ENCODE measurements around the gene CTNNA2. TPM values are rescaled to one million over a fixed set of nuclear protein-coding genes. Genes with fewer than 3 reads are reported as not detected.

The CTNNA2 gene
- total RNA-seq, 1 donor from 2014 or later: 2.9 TPM

DNA sequence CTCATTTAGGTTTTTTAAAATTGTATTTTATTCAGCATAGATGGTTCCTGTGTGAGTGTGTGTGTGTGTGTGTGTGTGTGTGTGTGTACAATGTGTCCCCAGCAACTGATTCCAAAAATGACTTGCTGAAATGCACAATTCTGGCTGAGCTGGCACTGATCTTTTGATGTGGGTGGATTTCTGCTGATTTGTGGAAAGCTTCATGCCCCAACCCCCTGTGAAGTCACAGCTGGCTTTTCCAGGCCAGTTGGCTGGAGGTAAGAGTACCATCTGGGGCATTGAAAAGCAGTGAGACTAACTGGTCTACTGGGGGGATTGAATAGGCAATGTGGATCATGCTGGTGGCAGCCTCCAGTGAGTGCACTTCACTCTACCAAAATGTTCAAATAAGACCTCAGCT is 604.5 kb downstream of the CTNNA2 start:
- Histone ChIP-seq H3K4me1 (no peaks in the 10 kb centered on the region), H3K27me3 (no peaks in the 10 kb centered on the region), H3K9me3 (no peaks in the 10 kb centered on the region), H3K4me3 (no peak overlapping the region), H3K27ac (no peak overlapping the region), H3K36me3 (no peaks in the 10 kb centered on the region)
- intact Hi-C loops (cut with DNase I): no loop called here
- no peak for DNase-seq (ENCODE audit: extremely low spot score in 2 of 2)
- TF ChIP-seq POLR2AphosphoS5 (IDR thresholded peaks at IDR 0.05; ENCODE audit: insufficient read depth in 1 of 2, low read depth in 1 of 2) (no peak), CTCF (IDR thresholded peaks at IDR 0.05) (no peak), POLR2A (IDR thresholded peaks at IDR 0.05) (no peak)

DNA sequence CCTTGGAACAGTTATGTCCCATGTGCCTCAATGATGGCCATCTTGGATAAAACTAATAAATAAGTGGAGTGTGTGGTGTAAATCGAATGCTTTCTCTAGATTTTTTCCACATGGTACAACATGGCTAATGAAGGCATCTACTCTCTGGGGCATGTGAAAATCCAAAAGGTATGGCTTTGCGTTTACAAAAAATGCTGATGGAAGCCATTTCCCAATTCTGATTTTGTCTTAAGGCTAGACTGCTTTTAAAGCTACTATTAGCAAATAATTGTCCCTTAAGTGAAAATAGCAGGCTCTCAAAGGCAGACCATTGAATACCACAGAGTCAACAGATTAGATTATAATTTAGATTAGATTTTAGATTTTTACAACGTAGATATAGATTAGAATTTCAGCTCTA is 608.0 kb downstream of the CTNNA2 start:
- intact Hi-C loops (cut with DNase I): no loop called here
- Histone ChIP-seq H3K4me3 (no peak overlapping the region), H3K27ac (no peak overlapping the region), H3K36me3 (no peaks in the 10 kb centered on the region), H3K4me1 (no peaks in the 10 kb centered on the region), H3K27me3 (no peaks in the 10 kb centered on the region), H3K9me3 (no peaks in the 10 kb centered on the region)
- TF ChIP-seq CTCF (IDR thresholded peaks at IDR 0.05) (no peak), POLR2AphosphoS5 (IDR thresholded peaks at IDR 0.05; ENCODE audit: insufficient read depth in 1 of 2, low read depth in 1 of 2) (no peak), POLR2A (IDR thresholded peaks at IDR 0.05) (no peak)
- DNase-seq (ENCODE audit: extremely low spot score in 2 of 2): no peak

DNA sequence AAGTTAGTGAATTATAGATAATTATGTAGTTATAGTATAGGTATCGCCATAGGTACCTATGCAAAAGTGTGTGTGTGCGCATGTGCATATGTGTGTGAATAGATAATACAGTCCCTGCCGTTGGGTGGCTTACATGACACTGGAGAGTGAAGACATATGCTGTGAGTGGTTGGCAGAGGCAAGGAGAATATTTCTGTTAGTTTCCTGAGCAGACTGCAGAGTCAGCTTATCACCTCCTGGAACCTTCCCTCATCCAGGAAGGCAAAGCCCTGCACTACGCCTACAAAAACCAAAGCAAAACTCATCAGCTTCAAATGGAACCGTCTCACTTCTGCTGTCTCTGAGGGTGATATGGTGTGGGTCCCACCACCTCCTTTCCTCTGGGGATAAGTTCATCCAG is 609.8 kb downstream of the CTNNA2 start:
- H3K4me1 ChIP-seq: no peaks in the 10 kb centered on the region
- H3K4me3 ChIP-seq: no peak overlapping the region
- no peak for TF ChIP-seq POLR2AphosphoS5 (IDR thresholded peaks at IDR 0.05; ENCODE audit: insufficient read depth in 1 of 2, low read depth in 1 of 2)
- TF ChIP-seq CTCF (IDR thresholded peaks at IDR 0.05): no peak
- no peak for TF ChIP-seq POLR2A (IDR thresholded peaks at IDR 0.05)
- no peaks in the 10 kb centered on the region for H3K36me3 ChIP-seq
- intact Hi-C loops (cut with DNase I): no loop called here
- no peaks in the 10 kb centered on the region for H3K9me3 ChIP-seq
- DNase-seq (ENCODE audit: extremely low spot score in 2 of 2): no peak
- no peak overlapping the region for H3K27ac ChIP-seq
- no peaks in the 10 kb centered on the region for H3K27me3 ChIP-seq

DNA sequence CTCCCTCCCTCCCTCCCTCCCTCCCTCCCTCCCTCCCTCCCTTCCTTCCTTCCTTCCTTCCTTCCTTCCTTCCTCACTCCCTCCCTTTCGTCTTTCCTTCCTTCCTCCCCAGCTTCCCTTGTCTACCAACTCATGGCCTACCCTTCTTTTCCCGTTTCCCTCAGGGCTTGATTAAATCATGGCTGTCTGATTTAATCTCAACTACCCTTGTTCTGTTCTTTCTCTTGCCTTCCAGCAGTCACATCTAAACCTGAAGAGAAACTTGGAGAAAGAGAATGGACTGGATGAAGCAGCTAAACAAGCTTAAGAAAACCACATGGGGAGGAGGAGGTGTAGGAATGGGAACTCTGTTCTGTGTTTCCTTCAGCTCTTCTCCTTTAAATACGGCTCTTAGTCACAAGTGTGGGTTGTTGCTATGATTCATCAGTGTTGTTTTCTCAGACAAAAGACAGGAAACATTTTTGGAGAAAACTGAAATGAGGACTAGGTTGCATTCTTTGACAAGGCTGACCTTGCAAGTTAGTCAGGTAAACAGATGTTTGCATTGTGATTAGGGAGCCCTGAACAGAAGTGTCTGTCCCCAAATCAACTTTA is 613.8 kb downstream of the CTNNA2 start:
- Histone ChIP-seq H3K4me3 (no peak overlapping the region), H3K36me3 (no peaks in the 10 kb centered on the region), H3K27me3 (no peaks in the 10 kb centered on the region), H3K4me1 (no peaks in the 10 kb centered on the region), H3K9me3 (no peaks in the 10 kb centered on the region), H3K27ac (no peak overlapping the region)
- intact Hi-C loops (cut with DNase I): no loop called here
- no peak for TF ChIP-seq POLR2A (IDR thresholded peaks at IDR 0.05)
- no peak for TF ChIP-seq POLR2AphosphoS5 (IDR thresholded peaks at IDR 0.05; ENCODE audit: insufficient read depth in 1 of 2, low read depth in 1 of 2)
- TF ChIP-seq CTCF (IDR thresholded peaks at IDR 0.05): no peak
- DNase-seq (ENCODE audit: extremely low spot score in 2 of 2): no peak

DNA sequence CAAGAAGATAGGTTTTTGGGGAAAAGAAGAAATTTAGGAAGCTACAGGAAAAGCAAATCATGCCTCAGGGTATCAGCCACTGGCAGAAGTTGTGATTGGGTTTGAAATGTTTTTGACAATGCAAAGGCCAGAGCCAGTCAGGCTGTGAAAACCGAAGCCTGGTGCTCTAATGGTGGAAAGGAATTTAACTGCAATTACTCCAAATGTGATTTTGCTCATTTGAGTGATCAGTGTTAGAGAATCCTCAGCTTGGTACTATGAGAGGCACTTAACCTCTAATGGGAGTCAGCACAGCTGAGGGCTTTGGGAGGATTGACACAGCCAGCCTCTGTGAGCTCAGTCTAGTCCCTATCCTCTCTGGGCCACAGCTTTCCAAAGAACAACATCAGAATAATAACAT is 615.2 kb downstream of the CTNNA2 start:
- intact Hi-C loops (cut with DNase I): no loop called here
- H3K4me3 ChIP-seq: no peak overlapping the region

More for the DNA sequence above, 615.2 kb downstream of the CTNNA2 start:
- TF ChIP-seq CTCF (IDR thresholded peaks at IDR 0.05): no peak
- H3K36me3 ChIP-seq: no peaks in the 10 kb centered on the region
- DNase-seq (ENCODE audit: extremely low spot score in 2 of 2): no peak
- H3K27ac ChIP-seq: no peak overlapping the region
- H3K4me1 ChIP-seq: no peaks in the 10 kb centered on the region
- H3K27me3 ChIP-seq: no peaks in the 10 kb centered on the region
- H3K9me3 ChIP-seq: no peaks in the 10 kb centered on the region

All from vagina (tissue), 2 donors.